ENCODE data around the gene ROBO1.

Gene ROBO1

GRCh38 chr3:79436387-79436786 lies 331.4 kb downstream of the ROBO1 start:
- no peak for DNase-seq

DNA sequence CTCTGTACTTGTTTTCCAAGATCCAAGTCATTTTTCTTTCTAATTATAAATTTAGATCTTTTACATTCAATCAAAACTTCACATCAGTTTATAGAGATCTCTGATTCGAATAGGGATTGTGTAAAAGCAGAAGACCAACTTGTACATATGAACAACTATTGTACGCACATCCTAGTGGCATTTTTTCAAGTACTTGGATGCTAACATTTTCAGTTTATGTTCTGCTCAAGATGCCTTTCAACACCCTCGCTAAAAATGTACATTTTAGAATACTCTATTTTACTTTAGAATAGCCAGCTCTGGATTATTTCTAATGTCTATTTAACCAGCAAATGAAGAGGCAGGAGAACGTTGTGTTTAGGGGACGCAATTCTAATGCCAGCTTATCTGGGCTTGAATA lies 340.7 kb downstream of the ROBO1 start:
- DNase-seq: no peak

- no peak for DNase-seq
These were observed 343.0 kb downstream of the ROBO1 start for GRCh38 chr3:79424811-79425210.

- no peak for DNase-seq
These were observed 344.4 kb downstream of the ROBO1 start for GRCh38 chr3:79423417-79423816.

- no peak for DNase-seq
These were observed 346.5 kb downstream of the ROBO1 start for GRCh38 chr3:79421273-79421672.

DNA sequence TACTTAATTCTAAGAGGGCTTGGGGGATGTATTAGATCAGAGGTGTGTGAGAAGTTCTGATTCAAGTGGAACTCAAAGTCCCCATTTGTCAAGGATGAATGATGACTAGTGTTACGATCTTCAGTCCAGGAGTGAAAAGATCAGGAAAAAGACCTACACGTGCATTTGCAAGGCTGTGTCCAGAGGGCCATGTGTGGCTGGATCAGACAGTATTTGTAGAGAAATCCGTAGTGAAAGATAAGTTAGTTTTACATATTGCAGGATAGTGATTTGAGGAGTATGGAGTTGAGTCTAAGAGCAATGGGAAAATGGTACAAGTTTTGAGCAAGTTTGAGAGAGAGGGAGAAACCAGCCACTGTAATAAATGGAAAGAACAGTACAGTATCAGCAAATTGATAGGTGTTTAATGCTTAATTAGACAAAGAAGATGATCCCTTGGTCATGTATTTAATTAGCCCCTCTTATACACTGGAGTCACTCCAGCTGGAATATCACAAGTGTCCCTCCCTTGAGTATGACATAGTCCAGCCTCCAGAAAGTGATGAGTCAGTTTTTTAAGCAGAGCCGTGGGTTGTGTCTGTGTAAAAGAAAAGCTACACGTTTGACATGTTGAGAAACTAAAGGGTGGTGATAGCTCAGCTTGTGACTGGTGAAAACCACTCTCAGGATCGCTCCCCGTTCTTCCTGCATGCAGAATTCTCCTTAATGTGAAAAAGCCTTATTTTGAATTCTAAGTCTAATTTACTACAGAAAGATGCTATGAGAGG lies 348.8 kb downstream of the ROBO1 start:
- DNase-seq: no peak

GRCh38 chr3:79415356-79415755 lies 352.4 kb downstream of the ROBO1 start:
- no peak for DNase-seq

GRCh38 chr3:79414806-79415205 lies 353.0 kb downstream of the ROBO1 start:
- DNase-seq: no peak

DNA sequence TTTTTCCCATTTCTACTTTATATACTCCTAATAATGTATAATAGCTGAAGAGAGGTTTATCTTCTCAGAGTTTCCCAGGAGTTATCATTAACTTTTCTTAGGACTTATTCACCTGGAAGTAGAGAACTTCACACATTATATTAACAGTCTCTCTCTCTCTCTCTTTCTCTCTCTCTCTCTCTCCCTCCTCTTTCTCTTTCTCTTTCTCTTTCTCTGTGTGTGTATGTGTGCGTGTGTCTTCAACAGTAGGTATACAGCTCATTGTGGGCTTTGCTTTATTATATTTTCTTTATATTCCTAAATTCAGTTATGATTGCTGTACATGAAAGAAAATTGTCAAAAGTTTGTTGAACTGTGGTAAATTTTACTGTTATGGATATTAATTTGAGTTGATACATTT lies 353.8 kb downstream of the ROBO1 start:
- DNase-seq: no peak

GRCh38 chr3:79412537-79412936 lies 355.3 kb downstream of the ROBO1 start:
- no peak for DNase-seq

DNA sequence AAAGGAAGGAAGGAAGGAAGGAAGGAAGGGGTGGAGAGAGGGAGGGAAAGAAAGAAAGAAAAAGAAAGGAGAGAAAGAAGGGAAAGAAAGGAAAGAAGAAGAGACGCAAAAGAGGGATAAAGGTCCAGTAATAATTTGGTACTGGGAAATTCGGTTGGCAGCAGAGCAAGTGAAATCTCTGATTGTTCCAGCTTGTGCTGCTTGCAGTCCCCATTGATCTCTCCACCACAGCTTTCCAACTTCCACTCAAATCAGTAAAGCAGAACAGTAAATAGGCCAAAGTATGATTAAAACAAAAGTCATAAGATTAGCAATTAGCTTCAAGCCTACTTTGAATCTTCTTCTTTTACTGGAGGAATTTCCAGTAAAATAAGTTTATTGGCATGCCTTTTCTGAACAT lies 357.2 kb downstream of the ROBO1 start:
- no peak for DNase-seq

DNA sequence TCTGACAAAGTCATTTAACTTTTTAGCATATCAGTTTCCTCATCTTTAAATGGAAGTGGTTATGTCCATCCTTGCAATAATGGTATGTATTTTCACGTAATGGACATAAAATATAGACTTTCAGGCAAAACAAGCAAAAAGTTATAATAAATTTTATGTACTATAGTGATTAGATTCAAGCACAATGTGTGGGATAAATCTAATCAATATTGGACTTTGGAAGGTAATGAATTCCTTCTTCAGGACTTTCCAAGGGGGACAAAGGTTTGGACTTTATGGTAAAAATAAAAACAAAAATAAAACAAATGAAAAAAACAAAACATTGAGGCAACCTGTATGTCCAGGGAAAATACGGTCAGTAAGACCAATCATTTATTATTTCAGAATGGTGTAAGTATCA lies 357.7 kb downstream of the ROBO1 start:
- DNase-seq: no peak

DNA sequence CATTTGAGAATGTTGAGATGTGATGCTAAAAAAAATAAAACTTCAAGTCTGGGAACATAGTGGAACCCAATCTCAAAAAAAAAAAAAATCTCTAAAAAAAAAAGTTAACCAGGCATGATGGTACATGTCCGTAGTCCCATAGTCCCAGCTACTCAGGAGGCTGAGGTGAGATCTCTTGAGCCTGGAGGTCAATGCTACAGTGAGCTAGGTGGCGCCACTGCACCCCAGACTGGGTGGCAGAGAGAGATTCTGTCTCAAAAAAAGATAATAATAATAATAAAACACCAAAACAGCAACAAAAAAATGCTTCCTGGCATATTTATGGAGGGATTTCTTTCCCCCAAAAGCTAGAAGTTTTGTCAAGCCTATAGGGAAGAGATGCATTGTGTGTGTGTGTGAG lies 361.6 kb downstream of the ROBO1 start:
- no peak for DNase-seq

DNA sequence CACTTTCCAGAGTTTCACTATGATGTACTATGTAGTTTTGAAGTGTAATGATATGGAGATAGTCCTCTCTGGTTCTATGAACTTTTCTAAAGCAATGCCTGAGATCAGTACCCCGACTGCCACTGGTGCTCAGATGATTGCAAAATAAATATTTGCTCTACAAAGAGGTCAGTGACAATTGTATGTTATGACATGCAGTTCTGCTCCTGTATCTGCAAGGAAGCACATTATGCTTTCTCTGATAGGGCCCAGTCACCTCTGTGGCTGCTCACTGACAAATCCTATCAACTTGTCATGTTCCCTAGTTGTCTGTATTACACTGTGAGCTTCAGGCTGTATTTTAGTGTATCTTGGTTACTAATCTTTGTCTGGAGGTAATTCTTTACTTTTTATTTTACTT lies 362.6 kb downstream of the ROBO1 start:
- no peak for DNase-seq

DNA sequence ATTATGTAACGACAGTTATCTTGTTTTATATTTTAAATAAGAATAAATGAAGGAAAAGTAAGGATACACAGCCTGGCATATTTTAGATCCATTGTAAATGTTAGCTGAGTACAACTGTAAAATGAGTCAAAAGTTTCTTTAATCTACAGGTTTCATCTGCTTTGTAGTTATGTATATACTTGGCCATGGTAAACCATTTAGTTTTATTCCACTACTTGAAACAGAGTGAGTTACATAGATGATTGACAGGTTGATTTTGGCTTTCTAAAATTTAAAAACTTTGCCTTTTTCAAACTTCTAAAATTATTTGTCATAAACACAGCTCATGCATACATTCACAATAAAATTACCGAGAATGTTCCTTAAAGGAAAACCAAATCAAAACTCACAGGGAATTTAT lies 371.2 kb downstream of the ROBO1 start:
- DNase-seq: no peak

GRCh38 chr3:79392479-79392878 lies 375.3 kb downstream of the ROBO1 start:
- no peak for DNase-seq

- no peak for DNase-seq
These were observed 377.4 kb downstream of the ROBO1 start for GRCh38 chr3:79390352-79390751.

DNA sequence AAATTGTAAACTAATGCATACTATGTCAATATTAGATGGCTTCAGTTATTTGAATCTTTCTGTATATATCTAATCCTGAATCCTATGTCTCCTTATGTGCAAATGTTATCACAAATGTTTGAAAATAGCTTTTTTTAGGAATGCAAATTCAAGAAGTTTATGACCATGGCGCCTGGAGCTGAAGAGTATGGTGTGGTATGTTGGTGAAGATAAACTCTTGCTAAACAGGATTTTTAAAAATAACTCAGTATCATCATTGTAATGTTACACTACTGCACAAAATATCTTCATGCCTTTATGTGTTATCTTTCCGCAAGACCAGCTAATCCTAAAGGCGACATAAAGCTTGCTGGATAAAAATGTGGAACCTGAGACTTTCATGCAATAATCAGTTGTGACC lies 382.6 kb downstream of the ROBO1 start:
- no peak for DNase-seq

DNA sequence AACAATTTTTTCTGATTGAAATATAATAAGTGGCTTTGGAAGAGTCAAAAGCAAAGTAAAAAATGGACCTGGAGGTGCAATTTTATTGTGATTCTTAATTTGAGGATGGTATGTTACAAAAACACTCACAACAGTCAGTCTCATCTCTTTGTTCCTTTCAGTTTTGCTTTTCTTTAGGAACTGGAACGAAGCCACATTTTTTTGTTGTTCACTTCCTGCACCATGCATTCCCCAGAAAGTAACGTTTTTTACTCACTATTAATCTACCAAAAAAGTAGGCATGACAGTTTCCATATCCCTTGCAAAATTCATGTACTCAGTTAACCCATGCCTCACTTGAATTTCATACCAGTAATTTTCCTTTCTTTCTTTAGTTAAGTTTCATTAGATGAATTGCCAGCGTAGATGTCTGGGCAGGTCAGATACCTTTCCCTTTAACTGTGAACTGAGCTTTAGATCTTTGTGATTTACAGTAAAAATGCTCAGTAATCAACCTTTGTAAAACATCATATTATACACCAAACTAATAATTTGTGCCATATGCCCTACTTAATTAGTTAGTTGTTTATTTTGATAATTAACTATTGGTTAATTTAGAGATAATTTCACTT lies 384.3 kb downstream of the ROBO1 start:
- no peak for DNase-seq

DNA sequence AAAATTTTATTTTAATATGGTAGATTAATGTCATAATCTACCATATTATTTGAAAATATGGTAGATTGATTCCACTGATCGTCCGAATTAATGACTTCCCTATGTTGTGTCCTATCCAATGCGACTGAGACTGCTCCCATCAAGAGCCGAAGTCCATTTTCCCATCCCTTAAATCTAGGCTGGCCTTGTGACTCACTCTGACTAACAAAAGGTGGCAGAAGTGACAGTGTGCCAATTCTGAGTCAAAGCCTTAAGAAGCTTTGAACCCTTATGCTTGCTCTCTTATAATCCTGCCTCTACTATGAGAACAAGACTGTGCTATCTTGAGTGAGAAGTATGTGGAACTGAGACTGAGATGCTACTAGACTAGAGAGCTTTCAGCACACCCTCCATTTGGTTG lies 387.2 kb downstream of the ROBO1 start:
- no peak for DNase-seq

GRCh38 chr3:79378064-79378463 lies 389.7 kb downstream of the ROBO1 start:
- DNase-seq: no peak

DNA sequence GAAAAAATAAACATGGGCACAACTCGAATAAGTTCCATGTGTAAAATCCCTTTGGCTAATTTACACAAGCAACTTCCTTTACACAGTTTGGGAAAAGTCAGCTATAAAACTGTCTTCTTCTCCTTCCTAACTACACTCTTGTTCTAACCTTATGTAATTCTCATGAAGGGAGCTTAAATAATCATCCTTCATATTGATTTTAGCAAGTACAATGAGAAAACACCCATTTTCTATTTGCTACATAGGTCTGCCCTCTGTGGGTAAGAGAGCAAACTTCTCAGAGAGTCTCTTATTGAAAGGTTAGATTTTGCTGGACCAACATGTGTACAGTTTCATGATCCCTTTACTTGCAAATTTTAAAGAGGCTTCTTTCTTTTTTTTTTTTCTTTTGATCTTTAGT lies 398.5 kb downstream of the ROBO1 start:
- no peak for DNase-seq

DNA sequence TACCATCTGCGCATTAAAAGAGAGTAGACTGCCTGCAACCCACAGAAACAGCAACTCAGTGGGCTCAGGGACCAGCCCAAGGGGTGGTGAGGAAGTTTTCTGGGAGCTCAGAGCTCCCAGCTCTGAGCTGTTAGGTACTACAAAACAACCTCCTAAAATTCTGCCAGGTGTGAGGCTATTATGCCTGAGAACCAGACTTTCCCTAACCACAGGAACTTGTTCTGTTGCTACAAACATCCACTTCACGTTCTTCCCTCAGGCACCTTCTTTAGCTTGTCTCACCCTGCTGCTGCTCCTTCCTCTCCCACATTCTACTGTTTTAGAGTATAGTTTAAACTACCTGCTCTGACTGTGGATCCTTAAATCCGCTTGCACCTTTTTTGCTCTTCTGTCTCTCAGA lies 399.4 kb downstream of the ROBO1 start:
- no peak for DNase-seq

- no peak for DNase-seq
These were observed 400.0 kb downstream of the ROBO1 start for GRCh38 chr3:79367803-79368202.

GRCh38 chr3:79367066-79367465 lies 400.7 kb downstream of the ROBO1 start:
- DNase-seq: no peak

Measured in stimulated activated CD4-positive, alpha-beta T cell treated with anti-CD3 and anti-CD28 coated beads, Interleukin-2, amount 100 ng/mL, for 24 hours (primary cell).